ENCODE results near the gene KCNAB3.

The KCNAB3 gene

GRCh38 chr17:7893187-7893880 lies 36.3 kb downstream of the KCNAB3 start:
- TF ChIP-seq CTCF (IDR thresholded peaks at IDR 0.05; ENCODE audit: insufficient read depth, low read depth, low read length, missing control alignments), result no peak
- DNase-seq (ENCODE audit: low read depth), result no peak
- no peak overlapping the region for H3K4me3 ChIP-seq (ENCODE audit: low read length)

GRCh38 chr17:7889166-7889955 lies 40.3 kb downstream of the KCNAB3 start:
- H3K4me3 ChIP-seq (ENCODE audit: low read length), result peak overlapping the region; percentile 82
- DNase-seq (ENCODE audit: low read depth), result peak; percentile 77
- TF ChIP-seq CTCF (IDR thresholded peaks at IDR 0.05; ENCODE audit: insufficient read depth, low read depth, low read length, missing control alignments), result peak; percentile 52

- no peak for TF ChIP-seq CTCF (IDR thresholded peaks at IDR 0.05; ENCODE audit: insufficient read depth, low read depth, low read length, missing control alignments)
Observed at GRCh38 chr17:7888184-7888920, 41.3 kb downstream of the KCNAB3 start, which contains the start of gene CHD3. CHD3 (plus strand) TSS chr17:7888789; CDS start chr17:7889001, 212 bp downstream.

GRCh38 chr17:7887482-7888183 lies 42.0 kb downstream of the KCNAB3 start:
- peak; percentile 95 for DNase-seq (ENCODE audit: low read depth)
- H3K4me3 ChIP-seq (ENCODE audit: low read length), result peak overlapping the region; percentile 82
- no peak for TF ChIP-seq CTCF (IDR thresholded peaks at IDR 0.05; ENCODE audit: insufficient read depth, low read depth, low read length, missing control alignments)

More at GRCh38 chr17:7888184-7888920, 41.3 kb downstream of the KCNAB3 start, which contains the start of gene CHD3:
- peak within 1 kb of the TSS; percentile 82 for H3K4me3 ChIP-seq (ENCODE audit: low read length)
- peak; percentile 95 for DNase-seq (ENCODE audit: low read depth)

- TF ChIP-seq CTCF (IDR thresholded peaks at IDR 0.05; ENCODE audit: insufficient read depth, low read depth, low read length, missing control alignments), result peak; percentile 36
- peak overlapping the region; percentile 82 for H3K4me3 ChIP-seq (ENCODE audit: low read length)
- DNase-seq (ENCODE audit: low read depth), result no peak
Observed at GRCh38 chr17:7887038-7887481, 42.6 kb downstream of the KCNAB3 start.
